Activated CD8-positive, alpha-beta memory T cell treated with anti-CD3 and anti-CD28 coated beads for 4 hours (primary cell): Measurements from ENCODE around the gene CARMIL1.
A peak's percentile ranks its signal among the peaks of the same experiment; 100 is the strongest.

Experiments used
- DNase-seq, 2 donors: peaks; one replicate each; pipeline ENCODE4 v3.0.0-alpha.2; 2020; ENCODE audit warnings: low read depth in 2 of 2

The CARMIL1 gene

GRCh38 chr6:25278914-25279747 lies at the start of gene CARMIL1:
Gene CARMIL1 (plus strand): TSS chr6:25279374. CDS start chr6:25279796, 422 bp downstream.
- DNase-seq: peak; percentile 31 to 35

- no peak for DNase-seq
These were observed 49.4 kb upstream of the CARMIL1 start for GRCh38 chr6:25229671-25230321.

GRCh38 chr6:25232479-25232878 lies 46.7 kb upstream of the CARMIL1 start:
- DNase-seq: no peak

- DNase-seq: no peak
These were observed 45.9 kb upstream of the CARMIL1 start for GRCh38 chr6:25233226-25233625.

GRCh38 chr6:25237579-25237978 lies 41.6 kb upstream of the CARMIL1 start:
- no peak for DNase-seq

- DNase-seq: no peak
These were observed 40.1 kb upstream of the CARMIL1 start for GRCh38 chr6:25239059-25239458.

GRCh38 chr6:25239498-25239897 lies 39.7 kb upstream of the CARMIL1 start:
- DNase-seq: no peak

- DNase-seq: no peak
These were observed 36.6 kb upstream of the CARMIL1 start for GRCh38 chr6:25242567-25242966.

- no peak for DNase-seq
These were observed 34.3 kb upstream of the CARMIL1 start for GRCh38 chr6:25244865-25245264.

- no peak for DNase-seq
These were observed 31.1 kb upstream of the CARMIL1 start for GRCh38 chr6:25248123-25248522.

- DNase-seq: no peak
These were observed 30.0 kb upstream of the CARMIL1 start for GRCh38 chr6:25249133-25249532.

GRCh38 chr6:25250878-25251277 lies 28.3 kb upstream of the CARMIL1 start:
- no peak for DNase-seq

- DNase-seq: no peak
These were observed 27.7 kb upstream of the CARMIL1 start for GRCh38 chr6:25251426-25251825.

- no peak for DNase-seq
These were observed 25.8 kb upstream of the CARMIL1 start for GRCh38 chr6:25253351-25253750.

GRCh38 chr6:25254671-25255070 lies 24.5 kb upstream of the CARMIL1 start:
- DNase-seq: no peak

- no peak for DNase-seq
These were observed 21.4 kb upstream of the CARMIL1 start for GRCh38 chr6:25257686-25258348.

- no peak for DNase-seq
These were observed 19.4 kb upstream of the CARMIL1 start for GRCh38 chr6:25259756-25260155.

- no peak for DNase-seq
These were observed 15.5 kb upstream of the CARMIL1 start for GRCh38 chr6:25263657-25264056.

GRCh38 chr6:25266456-25267100 lies 12.6 kb upstream of the CARMIL1 start:
- DNase-seq: no peak

- DNase-seq: no peak
These were observed 11.5 kb upstream of the CARMIL1 start for GRCh38 chr6:25267662-25268061.

GRCh38 chr6:25270559-25270958 lies 8.6 kb upstream of the CARMIL1 start:
- DNase-seq: no peak

GRCh38 chr6:25275436-25275835 lies 3.7 kb upstream of the CARMIL1 start:
- DNase-seq: no peak
